H1 (cell line): ENCODE results near the gene MYBPHL. TPM values are rescaled to one million over a fixed set of nuclear protein-coding genes. Genes with fewer than 3 reads are reported as not detected.

Experiments
- ASH2L ChIP-seq: fragments of 200-600, 300-600 bp; sonication (generic); IDR thresholded peaks from one replicate; pipeline ENCODE4 v1.7.1; 2017; ENCODE audit warnings: low read length
- CREB1 ChIP-seq: IDR thresholded peaks from 2 replicates; pipeline ENCODE4 v1.6.1; 2012; ENCODE audit warnings: inconsistent platforms
- JUN ChIP-seq: IDR thresholded peaks from 2 replicates; pipeline ENCODE4 v1.6.1; 2011; ENCODE audit warnings: low read depth, mild to moderate bottlenecking, improper control_type of control experiment, low read length
- TEAD4 ChIP-seq: IDR thresholded peaks from 2 replicates; pipeline ENCODE4 v1.6.1; 2012; ENCODE audit warnings: low read depth, low read length, inconsistent platforms, mixed read lengths
- USF2 ChIP-seq: IDR thresholded peaks from 2 replicates; pipeline ENCODE4 v1.6.1; 2011; ENCODE audit warnings: low read length, improper control_type of control experiment
- polyA plus RNA-seq, 7 experiments: library from polyadenylated mRNA; depleted of rRNA in 3 of 7; stranded (reverse) in 5 of 7; unstranded in 2 of 7; fragments of >200 nt in 5 of 7; fragments of 200-250 nt in 2 of 7; gene quantifications; 1 replicate in 5 of 7; 2 replicates in 1 of 7; 4 replicates in 1 of 7; pipeline versions ENCODE4 v1.2.1 to v1.2.3, GENCODE V29; 2011 to 2013; ENCODE audit warnings: missing spikeins in 2 of 7, mixed read lengths in 2 of 7
- total RNA-seq: library from RNA; stranded (reverse); fragmentation: NEBNext Ultra II Directional; extraction: Animal tissue kit (Norgen Biotek cat#: 25700); gene quantifications from 2 replicates; pipeline ENCODE4 v1.2.1, GENCODE V29; 2021

MYBPHL gene
- total and polyA plus RNA-seq, 2 of the 8 experiments (the other 6 are each of a cell fraction or from before 2014, with no cell fraction given), result 0.24 to 0.30 TPM

GRCh38 chr1:109280862-109281261 is 25.9 kb downstream of the MYBPHL start (continued):
- no peak for TF ChIP-seq TEAD4
- TF ChIP-seq JUN, result no peak
- no peak for TF ChIP-seq CREB1
- TF ChIP-seq USF2, result no peak
- TF ChIP-seq ASH2L, result no peak
